Transverse colon (tissue), 4 donors: ENCODE results near the gene SLC24A4. TPM values are rescaled to one million over a fixed set of nuclear protein-coding genes. Genes with fewer than 3 reads are reported as not detected.

Experiments
- DNase-seq: peaks from one replicate; pipeline ENCODE4 v3.0.0-alpha.2; 2019
- H3K27ac ChIP-seq, 4 donors: fragments of 200-600 bp; sonication (generic); 2 replicates each; pipeline ENCODE4 v1.5.1; 2016 to 2018; ENCODE audit warnings: inconsistent platforms in 4 of 4
- H3K27me3 ChIP-seq: fragments of 200-600 bp; sonication (generic); 2 replicates; pipeline ENCODE4 v1.5.1; 2017; ENCODE audit warnings: inconsistent platforms
- H3K36me3 ChIP-seq, 4 donors: fragments of 200-600 bp; sonication (generic); 2 replicates each; pipeline ENCODE4 v1.5.1; 2017 to 2019; ENCODE audit warnings: inconsistent platforms in 4 of 4
- H3K4me1 ChIP-seq, 4 donors: fragments of 200-600 bp; sonication (generic); 2 replicates each; pipeline ENCODE4 v1.5.1; 2017 to 2020; ENCODE audit warnings: inconsistent platforms in 4 of 4
- H3K4me3 ChIP-seq, 4 donors: fragments of 200-600 bp; sonication (generic); 1 replicate in 1 of 4; 2 replicates in 3 of 4; pipeline versions ENCODE4 v1.5.1 to v1.6.1; 2017 to 2019; ENCODE audit warnings: inconsistent platforms in 4 of 4
- H3K9me3 ChIP-seq, 2 donors: fragments of 200-600 bp; sonication (generic); 2 replicates each; pipeline ENCODE4 v1.5.1; 2017 to 2019; ENCODE audit warnings: inconsistent platforms in 2 of 2
- EP300 ChIP-seq: sonication (generic); formaldehyde crosslinking; IDR thresholded peaks from one replicate; pipeline ENCODE4 v1.6.1; 2017; ENCODE audit warnings: antibody characterized with exemption, low read depth
- POLR2A ChIP-seq: fragments of 450-650 bp; IDR thresholded peaks from one replicate; pipeline ENCODE4 v1.6.1; 2016; ENCODE audit warnings: antibody characterized with exemption, mild to moderate bottlenecking, moderate library complexity
- POLR2AphosphoS5 ChIP-seq, 3 donors: sonication (generic); formaldehyde crosslinking; IDR thresholded peaks; one replicate each; pipeline ENCODE4 v1.6.1; 2016; ENCODE audit warnings: antibody characterized with exemption in 3 of 3
- WGBS, 2 donors: methylation state at CpG; one replicate each; pipeline ENCODE4 v1.1.5; 2018; ENCODE audit warnings: low coverage in 1 of 2; 5-methylcytosine and 5-hydroxymethylcytosine counted together
- in situ Hi-C, 4 donors: fragments of 200-750 bp; cut with MboI; loops; one replicate each; pipeline versions ENCODE4 v1.15.0 to v1.15.1; 2017; ENCODE audit warnings: low sequenced_read_pairs in 3 of 4, low pct_ligation_motif_present in 1 of 4, low pct_unique_long_range_greater_than_20kb in 1 of 4
- intact Hi-C: fragments of 100-400 bp; cut with DNase I; formaldehyde crosslinking; loops from one replicate; pipeline ENCODE4 v1.15.1; 2023; ENCODE audit warnings: low total_unique reads
- total RNA-seq, 4 donors: library from RNA; depleted of rRNA; stranded (reverse); fragments of >200 nt; gene quantifications; one replicate each; pipeline ENCODE4 v1.1.0, GENCODE V29; 2016
- TF ChIP-seq, protein P1 (sequence below), 5 experiments: fragments of 200-600 bp in 3 of 5; fragments of 450-650 bp in 2 of 5; sonication (generic) in 3 of 5; IDR thresholded peaks; 1 replicate in 2 of 5; 2 replicates in 3 of 5; pipeline ENCODE4 v1.5.1; 2016 to 2017; ENCODE audit warnings: antibody characterized with exemption in 5 of 5, inconsistent platforms in 3 of 5, mild to moderate bottlenecking in 2 of 5, moderate library complexity in 1 of 5

The SLC24A4 gene
- total RNA-seq, 4 donors from 2014 or later, result 0.27 to 0.48 TPM; not detected in 2

DNA sequence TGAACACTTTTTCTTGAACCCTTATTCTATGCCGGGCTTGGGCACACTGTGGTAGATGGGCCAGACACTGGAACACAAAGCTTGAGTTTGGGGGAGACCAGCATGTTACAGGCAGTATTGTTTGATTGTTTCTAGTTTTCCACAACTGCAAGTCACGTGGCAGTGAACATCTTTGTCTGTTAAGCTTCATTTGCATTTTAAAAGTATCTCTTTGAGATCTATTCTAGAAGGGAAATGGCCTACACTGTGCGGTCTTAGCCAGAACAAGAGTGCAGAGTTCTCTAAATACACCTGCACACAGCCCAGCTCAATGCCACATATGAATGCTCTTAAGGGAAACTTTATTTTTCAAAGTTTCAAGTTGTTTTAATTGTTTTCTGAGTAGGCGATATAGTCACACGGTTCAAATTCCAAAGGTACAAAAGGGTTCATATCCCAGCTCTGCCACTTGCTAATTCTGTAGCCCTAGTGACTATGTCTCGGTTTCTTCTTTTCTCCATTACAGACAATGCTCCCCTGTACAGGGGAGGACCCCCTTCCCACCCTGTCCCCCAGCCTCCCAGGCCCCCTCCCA, 215.5 kb downstream of the SLC24A4 start:
- in situ Hi-C loops, result no loop called here
- H3K4me1 ChIP-seq, result peaks cover 24 to 56% (median 46%) of the 10 kb centered on the region in 4 donors
- DNase-seq, result no peak
- H3K36me3 ChIP-seq, result no peaks in the 10 kb centered on the region
- intact Hi-C loops, result no loop called here
- WGBS, 2 donors, result 63 to 64% methylated on average over 3 to 6 of the region's 6 CpGs
- H3K9me3 ChIP-seq, result no peaks in the 10 kb centered on the region
- H3K27ac ChIP-seq, result peak overlapping the region; percentile 83 to 91 (median 84)
- no peaks in the 10 kb centered on the region for H3K27me3 ChIP-seq
- H3K4me3 ChIP-seq, result no peak overlapping the region
- TF ChIP-seq, protein P1, sequence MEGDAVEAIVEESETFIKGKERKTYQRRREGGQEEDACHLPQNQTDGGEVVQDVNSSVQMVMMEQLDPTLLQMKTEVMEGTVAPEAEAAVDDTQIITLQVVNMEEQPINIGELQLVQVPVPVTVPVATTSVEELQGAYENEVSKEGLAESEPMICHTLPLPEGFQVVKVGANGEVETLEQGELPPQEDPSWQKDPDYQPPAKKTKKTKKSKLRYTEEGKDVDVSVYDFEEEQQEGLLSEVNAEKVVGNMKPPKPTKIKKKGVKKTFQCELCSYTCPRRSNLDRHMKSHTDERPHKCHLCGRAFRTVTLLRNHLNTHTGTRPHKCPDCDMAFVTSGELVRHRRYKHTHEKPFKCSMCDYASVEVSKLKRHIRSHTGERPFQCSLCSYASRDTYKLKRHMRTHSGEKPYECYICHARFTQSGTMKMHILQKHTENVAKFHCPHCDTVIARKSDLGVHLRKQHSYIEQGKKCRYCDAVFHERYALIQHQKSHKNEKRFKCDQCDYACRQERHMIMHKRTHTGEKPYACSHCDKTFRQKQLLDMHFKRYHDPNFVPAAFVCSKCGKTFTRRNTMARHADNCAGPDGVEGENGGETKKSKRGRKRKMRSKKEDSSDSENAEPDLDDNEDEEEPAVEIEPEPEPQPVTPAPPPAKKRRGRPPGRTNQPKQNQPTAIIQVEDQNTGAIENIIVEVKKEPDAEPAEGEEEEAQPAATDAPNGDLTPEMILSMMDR (IDR thresholded peaks at IDR 0.05), result no peak
- no peak for TF ChIP-seq EP300
- TF ChIP-seq POLR2AphosphoS5 (IDR thresholded peaks at IDR 0.05), result no peak
- no peak for TF ChIP-seq POLR2A

DNA sequence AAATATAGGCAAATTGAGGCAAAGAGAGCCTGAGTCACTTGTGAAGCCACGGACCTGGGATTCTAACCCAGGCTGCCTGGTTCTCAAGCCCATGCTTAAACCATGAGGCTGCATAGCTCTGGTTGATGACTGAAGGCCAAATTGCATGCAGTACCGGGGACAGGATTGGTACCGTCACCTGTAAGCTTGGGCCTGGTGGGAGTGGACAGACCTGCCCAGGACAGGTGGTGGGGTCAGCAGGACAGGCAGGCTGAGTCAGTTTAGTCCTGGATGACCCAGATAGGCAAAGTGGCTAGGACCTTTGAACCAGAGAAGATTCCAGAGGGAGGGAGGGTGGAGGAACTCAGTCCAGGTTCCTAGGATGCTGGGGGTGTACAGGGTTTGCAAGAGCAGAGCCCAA, 216.5 kb downstream of the SLC24A4 start:
- H3K36me3 ChIP-seq, result no peaks in the 10 kb centered on the region
- in situ Hi-C loops (no loop called here), intact Hi-C loops (no loop called here)
- H3K9me3 ChIP-seq, result no peaks in the 10 kb centered on the region
- peaks cover 24 to 54% (median 44%) of the 10 kb centered on the region in 4 donors for H3K4me1 ChIP-seq
- H3K27me3 ChIP-seq, result no peaks in the 10 kb centered on the region
- 60 to 93% methylated on average over 1 to 3 of the region's 3 CpGs for WGBS, 2 donors
- DNase-seq, result no peak
- H3K4me3 ChIP-seq, result no peak overlapping the region
- H3K27ac ChIP-seq, result peak overlapping the region; percentile 83 to 91 (median 84)
- TF ChIP-seq, protein P1 (IDR thresholded peaks at IDR 0.05), result no peak
- TF ChIP-seq POLR2AphosphoS5 (IDR thresholded peaks at IDR 0.05), result no peak
- TF ChIP-seq EP300, result no peak
- no peak for TF ChIP-seq POLR2A

DNA sequence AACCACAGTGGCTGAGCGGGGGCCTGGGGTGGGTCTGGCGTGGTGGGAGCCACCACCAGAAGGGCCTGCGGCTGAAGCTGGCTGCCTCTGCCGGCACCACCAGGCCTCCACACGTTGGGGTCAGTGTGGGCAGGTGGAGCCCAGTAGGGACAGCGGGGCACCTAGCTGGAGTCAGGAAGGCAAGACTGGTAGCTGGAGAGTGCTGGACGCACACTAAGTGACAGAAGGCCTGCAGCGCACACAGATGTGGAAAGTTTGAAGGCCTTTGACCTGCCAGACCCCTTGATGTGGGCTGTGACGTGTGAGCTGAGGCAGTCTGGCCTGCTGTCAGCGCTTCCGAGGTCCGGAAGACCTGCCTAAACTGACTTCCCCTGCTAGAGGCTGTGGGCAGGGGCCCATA, 216.9 kb downstream of the SLC24A4 start:
- DNase-seq, result no peak
- intact Hi-C loops (no loop called here), in situ Hi-C loops (no loop called here)
- WGBS, 2 donors, result 76% methylated on average over 12 of the region's 12 CpGs; no CpG with 5 or more reads in 1 of the 2 donors
- Histone ChIP-seq H3K4me1 (peaks cover 21 to 53% (median 41%) of the 10 kb centered on the region in 4 donors), H3K36me3 (no peaks in the 10 kb centered on the region), H3K4me3 (no peak overlapping the region), H3K27ac (peak overlapping the region; percentile 83 to 91 (median 84)), H3K27me3 (no peaks in the 10 kb centered on the region), H3K9me3 (no peaks in the 10 kb centered on the region)
- TF ChIP-seq POLR2AphosphoS5 (IDR thresholded peaks at IDR 0.05) (no peak), EP300 (no peak), POLR2A (no peak)
- TF ChIP-seq, protein P1 (IDR thresholded peaks at IDR 0.05), result no peak

DNA sequence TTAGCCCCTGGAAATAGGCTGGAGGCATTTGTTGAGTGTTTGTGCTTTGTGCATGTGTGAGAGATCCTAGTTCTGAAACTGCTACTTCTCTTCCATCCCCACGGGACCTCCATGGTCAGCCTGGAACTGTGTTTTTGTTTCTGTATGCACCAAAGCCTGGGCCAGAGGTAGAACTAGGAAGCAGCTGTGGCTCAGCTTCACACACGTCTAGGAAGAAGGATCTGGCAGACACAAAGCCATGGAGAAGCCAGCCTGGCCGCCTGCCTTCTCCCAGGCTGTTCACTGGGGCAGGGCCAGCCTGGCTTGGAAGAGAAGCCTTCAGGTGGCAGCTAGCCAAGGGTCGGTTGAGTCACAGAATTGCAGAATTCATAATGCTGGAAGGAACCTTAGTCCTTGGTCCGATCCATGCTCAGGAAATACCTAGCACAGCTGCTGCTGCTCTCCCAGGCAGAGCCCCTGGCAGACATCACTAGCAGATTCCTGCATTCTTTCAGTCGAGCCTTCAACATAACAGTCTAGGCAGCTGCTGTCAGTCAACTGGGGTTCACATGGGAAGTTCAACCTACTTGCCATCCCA, 217.6 kb downstream of the SLC24A4 start:
- Histone ChIP-seq H3K36me3 (no peaks in the 10 kb centered on the region), H3K4me3 (no peak overlapping the region), H3K27ac (peak overlapping the region; percentile 83 to 91 (median 84)), H3K9me3 (no peaks in the 10 kb centered on the region), H3K27me3 (no peaks in the 10 kb centered on the region), H3K4me1 (peaks cover 19 to 47% (median 39%) of the 10 kb centered on the region in 4 donors)
- TF ChIP-seq POLR2AphosphoS5 (IDR thresholded peaks at IDR 0.05) (peak; percentile 50 to 83 (median 73)), POLR2A (no peak)
- in situ Hi-C loops, result no loop called here
- DNase-seq, result peak; percentile 89
- intact Hi-C loops, result no loop called here
- WGBS, 2 donors, result 20% methylated on average over 6 of the region's 6 CpGs; no CpG with 5 or more reads in 1 of the 2 donors
